AG08395 (cell line): ENCODE data around the gene HEG1.

Source experiments
- DNase-seq: peaks from one replicate; pipeline ENCODE4 v3.0.0; 2012; ENCODE audit warnings: mixed read lengths, low spot score

HEG1 gene

DNA sequence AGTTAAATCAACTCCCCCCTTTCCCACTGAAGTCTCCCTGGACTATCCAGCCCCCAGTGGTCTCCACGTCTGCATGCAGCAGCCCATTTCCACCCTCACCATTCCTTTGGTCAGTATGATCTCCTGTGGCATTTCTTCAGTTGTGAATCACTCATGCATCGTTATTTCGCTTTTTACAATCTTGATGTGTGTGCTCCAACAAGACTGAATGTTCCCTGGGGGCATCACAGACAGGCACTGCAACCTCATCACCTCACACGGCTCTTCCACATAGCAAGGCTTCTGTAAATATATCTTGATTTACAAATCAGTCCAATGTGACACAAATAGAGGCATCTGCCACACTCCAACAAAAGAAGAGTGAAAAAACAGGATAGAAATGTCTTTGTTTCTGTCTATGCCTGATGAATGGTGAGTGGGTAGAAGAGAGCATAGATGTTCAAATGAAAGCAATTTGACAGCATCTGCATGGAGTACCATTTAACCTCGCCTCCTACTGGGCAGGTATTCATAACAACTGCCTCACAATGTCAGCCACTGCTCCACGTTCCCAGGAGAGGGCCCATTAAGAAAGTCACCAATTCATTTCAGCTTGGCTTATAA is 5.2 kb downstream of the HEG1 start:
- DNase-seq = no peak

DNA sequence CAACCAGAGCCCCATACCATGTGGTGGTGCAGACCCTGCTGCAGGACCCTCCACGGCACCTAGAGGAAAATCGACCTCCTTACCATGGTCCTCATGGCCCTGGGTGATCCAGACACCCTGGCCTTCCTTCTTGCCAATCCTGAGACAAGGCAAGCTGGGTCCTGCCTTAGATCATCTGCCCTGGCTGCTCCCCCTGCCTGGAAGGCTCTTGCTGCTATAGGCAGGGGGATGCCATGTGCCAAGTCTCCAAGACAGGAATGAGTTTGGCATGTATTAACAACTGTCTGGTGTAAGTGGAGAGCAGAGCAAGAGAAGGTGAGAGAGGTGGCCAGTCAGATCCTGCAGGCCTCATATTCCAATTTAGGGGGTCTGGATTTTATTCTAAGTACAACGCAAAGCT is 7.5 kb downstream of the HEG1 start:
- DNase-seq = no peak

DNA sequence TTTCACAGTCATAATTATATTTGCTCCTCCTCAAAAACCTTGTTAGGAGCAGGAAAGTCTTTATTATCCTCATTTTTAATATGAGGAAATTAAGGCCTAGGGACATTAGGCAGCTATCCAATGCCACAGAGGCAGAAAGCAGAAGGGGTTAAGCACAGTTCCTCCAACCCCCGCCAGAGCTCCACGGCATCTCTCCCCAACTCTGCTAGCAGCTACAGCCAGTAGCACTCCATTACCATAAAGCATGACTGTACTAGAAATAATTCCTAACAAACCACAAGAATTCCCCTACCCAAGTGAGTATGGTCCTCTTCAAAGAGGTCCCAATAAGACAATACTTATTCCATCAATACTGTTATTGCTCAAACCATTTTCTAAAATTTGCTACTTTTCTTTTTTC is 9.8 kb downstream of the HEG1 start:
- peak; percentile 83 for DNase-seq

DNA sequence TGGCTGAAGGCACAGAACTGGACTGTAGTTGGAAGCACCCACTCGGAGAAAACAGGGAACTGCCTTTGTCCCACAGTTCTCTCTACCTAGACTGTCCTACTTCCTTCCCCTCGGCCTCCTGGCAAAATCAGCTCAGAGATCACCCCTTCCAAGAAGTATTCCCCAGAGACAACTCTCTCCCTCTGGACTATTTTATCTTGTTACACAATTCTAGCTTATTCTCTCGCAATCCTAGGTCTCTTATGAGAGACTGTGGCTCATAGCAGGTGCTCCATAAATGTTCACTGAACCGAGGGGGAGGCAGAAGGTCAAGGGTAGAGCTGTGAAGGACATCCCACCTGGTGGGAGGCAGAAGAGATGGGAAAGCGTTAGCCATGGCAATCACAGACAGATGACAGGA is 10.6 kb downstream of the HEG1 start:
- DNase-seq = no peak

DNA sequence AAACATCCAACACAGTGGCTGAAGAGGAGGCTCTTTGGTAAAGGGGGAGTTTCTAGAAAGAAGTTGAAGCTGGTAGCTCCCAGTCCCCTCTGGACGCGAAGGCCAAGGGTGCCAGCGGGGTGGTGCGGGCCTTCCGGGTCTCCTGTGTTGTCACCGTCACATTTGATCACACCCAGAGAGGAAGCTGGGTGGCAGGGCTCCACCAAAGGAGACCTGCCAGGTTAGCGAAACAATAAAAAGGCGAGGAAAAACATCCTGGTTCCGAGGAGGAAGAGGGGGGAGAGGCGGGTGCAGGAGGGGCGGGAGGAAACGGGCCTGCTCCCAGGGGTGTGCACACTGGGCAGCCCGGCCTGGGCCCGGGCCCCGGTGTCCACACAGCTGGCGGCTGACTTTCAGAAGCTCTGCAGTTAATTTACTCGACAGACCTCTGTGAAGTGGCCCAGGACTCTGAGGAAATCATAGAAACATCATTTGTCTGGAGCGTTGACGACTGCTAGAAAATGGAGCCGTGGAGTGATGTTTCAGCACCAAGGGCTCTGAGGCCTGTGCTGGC is 12.1 kb downstream of the HEG1 start:
- DNase-seq = no peak

DNA sequence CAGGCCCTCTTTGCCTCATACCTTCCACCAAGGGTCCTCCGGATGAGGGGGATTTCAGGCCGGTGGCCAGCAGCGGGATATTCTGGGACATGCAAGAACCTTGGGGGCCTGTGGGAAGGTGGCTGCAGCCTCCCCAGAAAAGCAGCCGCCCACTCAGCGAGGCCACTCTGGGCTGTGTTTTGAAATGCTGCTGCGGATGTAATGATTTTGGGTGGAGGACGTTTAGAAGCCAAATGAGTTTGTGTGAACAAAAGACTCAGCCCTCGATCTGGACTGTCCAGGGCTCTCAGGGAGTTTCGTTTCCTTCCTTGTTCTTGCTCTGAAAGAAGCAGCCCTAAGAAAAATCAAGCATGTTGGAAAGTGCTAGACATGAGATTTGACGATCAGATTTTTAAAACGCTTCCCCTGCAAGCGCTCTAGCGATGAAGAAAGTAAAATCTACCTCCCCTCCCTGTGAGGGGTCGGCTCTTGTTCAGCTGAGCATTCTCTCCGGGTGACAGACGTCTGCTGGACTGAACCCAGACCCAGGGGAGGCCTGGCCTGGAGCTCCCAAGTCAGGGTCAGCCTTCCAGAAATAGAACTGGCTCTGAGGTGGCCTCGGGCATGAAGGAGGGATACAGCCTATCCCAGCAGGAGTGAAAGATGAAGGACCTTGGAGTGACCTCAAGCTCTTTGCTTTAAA is 12.9 kb downstream of the HEG1 start:
- DNase-seq = peak; percentile 27

DNA sequence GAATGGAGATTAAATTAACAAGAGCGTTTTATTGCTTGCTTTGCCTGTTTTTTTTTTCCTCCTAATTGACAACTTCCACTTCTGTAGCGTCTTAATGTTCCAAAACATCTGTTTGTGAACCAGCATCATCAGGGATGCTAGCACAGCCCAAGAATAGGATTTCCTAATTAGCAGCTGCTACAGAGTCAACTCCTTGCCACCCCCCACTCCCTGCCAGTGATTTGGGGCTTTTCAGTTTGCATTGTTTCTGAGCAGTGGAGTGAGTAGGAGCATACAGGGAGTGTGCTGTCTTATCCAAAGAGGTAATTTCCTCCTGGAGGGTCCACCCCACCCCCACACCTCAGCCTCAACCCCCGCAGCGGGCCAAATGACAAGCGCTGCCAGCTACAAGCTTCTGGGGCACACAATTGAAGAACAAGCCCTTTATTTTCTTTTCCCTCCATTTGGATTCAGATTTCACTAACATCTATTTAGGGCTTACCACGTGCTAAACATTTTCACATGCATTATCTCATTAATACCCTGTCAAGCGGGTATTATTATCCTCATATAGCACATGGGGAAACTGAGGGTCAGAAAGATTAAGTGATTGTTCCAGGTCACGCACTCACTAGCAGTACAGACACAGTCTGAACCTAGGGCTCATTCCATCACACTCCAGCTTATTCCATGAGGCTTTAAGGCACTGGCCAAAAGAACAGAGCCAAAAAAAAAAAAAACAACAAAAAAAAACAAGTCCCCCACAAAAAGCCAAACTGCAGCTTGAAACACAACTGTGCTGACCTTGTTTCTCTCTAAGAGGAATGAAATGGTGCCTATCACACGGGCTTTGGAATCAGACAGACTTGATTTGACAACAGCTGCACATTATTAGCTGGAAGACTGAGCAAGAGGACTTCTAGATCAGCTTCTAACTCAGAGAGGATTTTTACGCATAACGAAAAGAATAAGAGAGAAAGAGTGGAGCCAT is 16.4 kb downstream of the HEG1 start:
- DNase-seq = no peak

DNA sequence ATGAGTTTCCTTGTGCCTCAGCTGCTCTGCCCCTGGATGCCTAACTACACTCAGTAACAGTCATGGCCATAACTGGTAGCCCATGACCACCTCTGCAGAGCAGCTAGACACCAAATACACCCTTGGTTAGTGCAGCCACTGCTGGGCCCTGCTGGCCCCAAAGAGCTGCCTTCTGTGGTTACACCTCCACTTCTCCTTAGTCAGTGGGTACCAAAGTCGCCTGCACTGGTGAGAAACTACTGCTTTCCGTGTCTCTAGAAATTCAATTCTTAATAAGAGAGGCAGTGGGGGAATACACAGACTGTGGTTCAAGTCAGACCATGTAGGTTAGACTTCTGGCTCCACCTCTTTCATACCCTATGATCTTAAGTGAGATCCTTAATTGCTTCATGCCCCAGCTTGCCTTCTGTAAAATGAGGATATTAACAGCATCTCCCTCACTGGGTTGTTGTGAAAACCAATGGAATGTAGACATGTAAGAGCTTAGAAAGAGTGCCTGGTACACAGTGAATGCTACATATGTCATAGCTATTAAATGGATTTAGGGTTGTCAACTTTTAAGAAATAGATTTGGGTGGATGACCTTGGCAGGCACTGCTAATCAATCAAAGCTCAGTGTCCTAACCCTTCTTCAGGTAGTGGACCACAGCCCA is 18.2 kb downstream of the HEG1 start:
- no peak for DNase-seq

DNA sequence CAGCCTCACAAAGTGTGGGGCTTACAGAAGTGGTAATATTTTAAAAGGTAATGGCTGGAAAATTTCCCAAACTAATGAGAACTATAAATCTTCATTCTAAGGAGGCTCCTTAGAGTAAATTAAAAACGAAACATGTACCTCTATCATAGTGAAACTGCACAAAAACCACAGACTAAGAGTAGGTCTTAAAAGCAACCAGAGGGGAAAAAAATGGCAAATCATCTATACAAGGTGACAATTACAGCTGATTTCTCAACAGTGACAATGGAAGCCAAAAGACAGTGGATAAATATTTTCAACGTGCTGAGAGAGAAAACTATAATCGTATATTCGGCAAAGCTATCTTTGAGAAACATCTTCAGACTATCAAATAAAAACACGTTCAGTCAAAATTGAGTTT is 20.6 kb downstream of the HEG1 start:
- DNase-seq = no peak

DNA sequence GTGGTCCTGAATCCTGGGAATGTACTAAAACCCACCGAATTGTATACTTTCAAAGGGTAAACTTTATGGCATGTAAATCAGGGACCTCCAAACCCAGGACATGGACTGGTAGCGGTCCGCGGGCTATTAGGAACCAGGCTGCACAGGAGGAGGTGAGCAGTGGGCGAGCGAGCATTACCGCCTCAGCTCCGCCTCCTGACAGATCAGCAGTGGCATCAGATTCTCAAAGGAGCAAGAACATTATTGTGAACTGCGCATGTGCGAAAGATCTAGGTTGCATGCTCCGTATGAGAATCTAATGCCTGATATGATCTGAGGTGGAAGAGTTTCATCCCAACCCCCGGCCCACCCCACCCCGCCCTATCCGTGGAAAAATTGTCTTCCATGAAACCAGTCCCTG is 22.2 kb downstream of the HEG1 start:
- no peak for DNase-seq

DNA sequence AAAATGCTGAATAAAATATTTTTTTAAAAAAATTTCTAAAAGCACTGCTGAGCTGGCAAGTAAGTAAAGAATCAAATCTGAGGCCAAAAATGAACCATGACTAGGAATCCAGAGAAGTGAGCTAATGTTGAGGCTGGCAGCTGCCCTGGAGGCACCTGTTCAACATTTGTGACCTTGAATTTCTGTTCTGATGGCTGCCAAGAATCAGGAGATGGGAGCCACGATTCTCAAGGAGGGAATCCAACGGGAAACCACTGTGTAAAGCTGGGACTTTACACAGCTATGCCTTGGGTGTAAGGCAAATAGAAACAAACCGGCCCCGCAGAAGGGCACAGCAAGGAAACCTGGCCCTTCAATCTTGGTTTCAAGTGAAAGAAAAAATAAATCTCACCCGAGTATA is 22.7 kb downstream of the HEG1 start:
- no peak for DNase-seq

DNA sequence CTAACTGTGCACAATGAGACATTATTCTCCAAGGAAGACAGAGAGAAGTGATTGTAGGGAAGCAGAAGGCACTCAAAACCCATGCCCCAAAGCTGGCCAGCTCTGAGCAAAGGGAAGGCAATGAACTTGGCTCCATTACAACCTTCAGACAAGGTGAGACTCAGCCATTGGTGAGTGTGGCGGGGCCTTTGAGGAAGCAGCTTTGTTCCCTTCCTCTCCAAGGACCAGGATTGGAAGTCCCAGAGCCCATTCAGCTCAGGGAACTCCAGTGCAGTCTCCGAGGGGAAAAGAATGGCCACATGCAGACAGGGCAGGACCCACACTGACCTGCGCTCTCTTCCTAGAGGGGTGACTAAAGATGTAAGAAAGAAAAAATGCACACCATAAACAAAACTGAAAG is 23.1 kb downstream of the HEG1 start:
- DNase-seq = no peak

DNA sequence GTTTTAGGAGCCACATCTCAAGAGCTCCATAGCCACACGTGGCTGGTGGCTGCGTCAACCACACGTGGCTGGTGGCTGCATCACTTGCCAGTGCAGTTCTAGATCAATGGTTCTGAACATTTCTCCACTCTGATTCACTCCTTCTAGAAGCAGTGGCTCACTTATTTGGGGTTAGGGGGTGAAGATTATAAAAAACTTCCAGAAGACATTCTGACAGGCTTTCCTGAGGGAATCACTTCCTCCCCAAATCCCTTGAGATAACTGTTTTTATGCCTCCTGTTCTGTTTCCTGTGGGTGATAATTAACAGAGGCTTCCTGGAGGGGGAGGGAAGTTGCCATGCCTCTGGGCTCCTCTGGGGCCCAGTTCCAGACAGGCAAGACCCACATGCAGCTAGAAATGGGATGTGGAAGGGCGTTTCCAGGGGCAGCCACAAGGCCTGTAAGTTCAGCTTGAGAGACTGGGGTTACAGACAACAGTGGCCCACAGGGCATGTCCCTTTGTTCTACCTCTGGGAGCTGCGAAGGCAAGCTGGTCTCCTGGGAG is 23.6 kb downstream of the HEG1 start:
- DNase-seq = peak; percentile 10

DNA sequence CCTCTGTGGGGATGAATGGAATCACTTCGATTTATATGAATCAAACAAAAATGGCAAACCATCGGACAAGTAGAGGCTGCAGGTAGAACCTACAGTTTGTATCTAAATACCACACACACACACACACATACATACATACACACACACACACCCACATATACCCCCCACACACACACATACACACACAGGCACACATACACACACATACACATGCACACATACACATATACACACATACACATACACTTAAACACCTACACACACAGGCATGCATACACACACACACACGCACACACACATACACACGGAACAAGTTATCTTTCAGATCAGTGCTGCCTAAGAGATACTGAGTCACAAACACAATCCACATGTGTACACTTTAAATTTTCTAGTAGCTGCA is 24.3 kb downstream of the HEG1 start:
- DNase-seq = no peak

DNA sequence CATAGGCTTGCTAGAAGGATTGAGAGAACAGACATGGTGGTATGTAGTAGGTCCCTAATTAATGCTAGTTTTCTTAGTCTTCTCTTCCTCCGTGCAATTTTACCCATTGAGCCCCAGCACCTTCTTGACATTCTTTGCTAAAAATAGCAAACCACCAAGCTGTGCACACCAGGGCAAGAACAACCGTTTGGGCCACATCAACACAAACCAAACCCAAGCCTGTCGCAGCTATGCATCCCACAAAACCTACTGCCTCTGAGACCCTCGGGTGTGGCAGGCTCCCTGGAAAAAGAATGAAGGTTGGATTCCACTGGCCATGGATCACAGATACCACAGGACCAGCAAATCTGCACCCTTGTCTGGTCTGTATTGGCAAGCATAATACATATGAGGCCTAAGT is 27.1 kb downstream of the HEG1 start:
- DNase-seq = no peak

DNA sequence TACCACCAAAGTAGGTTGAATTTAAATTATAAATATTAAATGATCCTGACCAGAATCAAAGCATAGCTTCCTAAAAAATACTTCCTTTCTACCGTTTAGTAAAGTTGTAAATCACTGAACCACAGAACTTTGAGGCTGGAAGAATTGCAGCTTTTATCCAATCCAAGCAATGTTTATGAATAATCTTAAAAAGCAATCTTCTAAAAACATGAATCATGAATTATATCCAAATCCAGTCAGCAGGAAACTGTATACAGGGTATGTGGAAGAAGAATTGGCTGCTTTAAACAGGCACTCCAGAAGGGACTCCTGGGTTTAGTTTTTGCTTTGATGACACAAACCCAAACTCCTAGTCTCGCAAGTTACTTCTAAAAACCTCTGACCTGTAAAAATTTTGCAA is 30.2 kb downstream of the HEG1 start:
- no peak for DNase-seq

DNA sequence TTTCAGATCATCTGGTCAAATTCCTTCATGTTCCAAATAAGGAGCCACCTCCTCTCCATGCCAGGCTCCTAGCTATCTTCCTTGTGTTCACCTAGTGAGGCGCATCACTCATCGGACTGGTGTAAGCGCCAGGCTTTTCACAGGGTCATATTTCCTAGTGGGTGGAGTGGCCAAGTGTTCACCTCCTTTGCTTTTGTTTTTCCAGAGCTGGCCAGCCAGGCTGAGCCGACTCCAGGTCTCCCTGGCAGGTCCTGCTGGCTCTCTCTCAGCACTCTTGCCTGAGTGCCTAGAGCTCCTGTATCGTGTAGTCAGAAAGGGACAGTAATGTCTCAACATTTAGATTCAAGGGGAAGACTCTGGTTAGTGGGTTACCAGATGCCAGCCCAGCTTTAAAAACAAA is 31.0 kb downstream of the HEG1 start:
- no peak for DNase-seq

DNA sequence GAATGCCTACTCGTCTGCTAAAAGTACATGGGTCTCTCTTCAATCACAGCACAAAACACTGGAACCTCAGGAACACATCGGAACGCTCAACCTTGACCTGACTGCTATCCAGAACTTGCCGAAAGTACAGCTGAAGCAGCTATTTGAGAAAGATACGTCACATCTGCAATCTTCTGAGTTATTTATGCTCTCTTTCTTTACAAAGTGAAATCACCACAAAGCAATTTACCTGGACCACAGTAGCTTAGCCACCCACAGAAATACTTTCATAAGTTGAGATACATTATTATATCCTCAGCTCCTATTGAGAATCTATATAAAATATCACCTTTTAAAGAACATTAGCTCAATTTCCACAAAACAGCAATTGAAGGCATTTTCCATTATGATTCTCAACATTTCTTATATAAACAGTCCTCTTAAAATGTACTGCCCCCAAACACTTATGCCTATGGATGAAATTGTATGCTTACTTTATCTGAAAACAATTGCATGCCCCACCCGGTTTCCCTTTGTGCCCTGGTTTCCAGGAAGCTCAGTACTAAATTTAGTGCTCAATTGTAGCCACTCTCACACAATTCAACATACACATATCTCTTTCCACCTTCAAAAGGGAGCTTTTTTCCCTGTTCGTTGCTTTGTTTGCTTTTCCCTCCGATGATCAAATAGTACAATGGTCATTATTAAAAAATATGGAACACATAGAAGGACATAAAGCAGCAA is 31.8 kb downstream of the HEG1 start:
- DNase-seq = no peak

DNA sequence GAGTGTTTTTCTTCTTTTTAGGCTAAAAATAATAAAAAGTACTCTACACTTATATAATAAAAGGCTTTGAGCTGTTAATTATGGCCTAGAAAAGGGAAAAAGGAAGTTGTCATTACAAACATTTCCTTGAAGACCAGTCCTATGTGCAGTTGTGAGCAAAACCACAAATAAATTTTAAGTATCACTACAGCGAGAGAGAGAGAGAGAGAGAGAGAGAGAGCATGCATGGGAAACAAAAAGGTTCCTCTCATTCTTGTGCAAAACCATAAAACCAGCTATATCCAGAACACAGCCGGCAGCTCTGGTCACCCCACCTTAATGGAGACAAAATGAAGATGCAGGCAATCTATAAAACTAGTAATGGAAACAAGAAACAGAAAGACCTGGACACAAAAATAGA is 33.6 kb downstream of the HEG1 start:
- DNase-seq = no peak

DNA sequence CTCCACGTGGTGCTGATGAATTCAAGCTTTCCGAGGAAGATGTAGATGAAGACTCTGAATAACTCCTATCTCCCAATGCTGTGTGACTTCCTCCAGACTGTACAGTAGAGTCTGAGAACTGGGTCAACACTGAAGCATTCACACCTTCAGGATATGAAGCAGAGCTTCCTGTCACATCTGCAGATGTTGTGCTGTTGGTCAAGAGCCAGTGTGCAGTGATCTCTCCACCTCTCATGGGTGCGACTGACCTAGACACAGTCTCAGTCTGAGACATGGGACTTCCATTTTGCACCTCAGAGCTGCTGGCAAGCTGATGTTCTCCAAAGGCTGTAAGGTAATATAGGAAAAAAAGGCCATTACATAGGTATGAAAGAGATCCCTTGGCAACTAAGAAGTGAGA is 36.5 kb downstream of the HEG1 start:
- no peak for DNase-seq

DNA sequence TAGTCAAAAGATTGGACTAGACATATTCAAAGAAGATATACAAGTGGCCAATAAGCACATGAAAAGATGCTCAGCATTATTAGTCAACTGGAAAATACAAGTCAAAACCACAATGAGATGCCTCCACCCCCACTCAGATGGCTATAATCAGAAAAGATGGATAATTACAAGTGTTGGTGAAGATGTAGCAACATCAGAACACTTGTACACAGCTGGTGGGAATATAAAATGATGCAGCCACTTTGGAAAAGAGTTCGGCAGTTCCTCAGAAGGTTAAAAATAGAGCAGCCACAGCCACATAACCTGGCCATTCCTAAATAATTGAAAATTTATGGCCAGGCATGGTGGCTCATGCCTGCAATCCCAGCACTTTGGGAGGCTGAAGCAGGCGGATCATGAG is 38.4 kb downstream of the HEG1 start:
- no peak for DNase-seq
